CD4-positive, alpha-beta T cell (primary cell): ENCODE results near the gene DNPH1. TPM values are rescaled to one million over a fixed set of nuclear protein-coding genes. Genes with fewer than 3 reads are reported as not detected.

Experiments
- ATAC-seq: fragments of 200-7000 bp; cut with Tn5 transposase; one replicate; pipeline ENCODE4 v1.10.0; 2022; ENCODE audit warnings: mild to moderate bottlenecking; ENCODE audit not compliant: poor library complexity
- CTCF ChIA-PET: fragments of 350-600 bp; sonication (Branson Sonifier 250); formaldehyde crosslinking; loops from one replicate; lab custom pipeline; 2021; ENCODE audit warnings: antibody characterized with exemption, inconsistent platforms; lab: Charles Lee
- POLR2A ChIA-PET: fragments of 350-600 bp; sonication (Branson Sonifier 250); formaldehyde crosslinking; loops from one replicate; lab custom pipeline; 2021; ENCODE audit warnings: antibody characterized with exemption, inconsistent platforms; lab: Charles Lee
- DNase-seq, 14 experiments: peaks; one replicate each; pipeline ENCODE4 v3.0.0-alpha.2; 2013 to 2020; ENCODE audit warnings: mixed read lengths in 2 of 14
- H3K27ac ChIP-seq, 2 donors: one replicate each; pipeline versions ENCODE4 v1.5.1 to v1.7.0; 2013; ENCODE audit warnings: low read length in 2 of 2, low read depth in 1 of 2, mild to moderate bottlenecking in 1 of 2
- H3K27me3 ChIP-seq, 2 experiments: 1 replicate in 1 of 2; 2 replicates in 1 of 2; pipeline versions ENCODE4 v1.6.1 to v1.7.0; 2013; ENCODE audit warnings: low read length in 2 of 2, control low read depth in 1 of 2, mild to moderate bottlenecking in 1 of 2, moderate library complexity in 1 of 2; ENCODE audit not compliant: insufficient read depth in 2 of 2, control insufficient read depth in 1 of 2
- H3K36me3 ChIP-seq: one replicate; pipeline ENCODE4 v1.6.1; 2013; ENCODE audit warnings: low read length, control low read depth; ENCODE audit not compliant: insufficient read depth
- H3K4me1 ChIP-seq: one replicate; pipeline ENCODE4 v1.6.1; 2013; ENCODE audit warnings: low read length, control low read depth; ENCODE audit not compliant: insufficient read depth
- H3K4me3 ChIP-seq: one replicate; pipeline ENCODE4 v1.5.1; 2013; ENCODE audit warnings: mild to moderate bottlenecking, low read length, moderate library complexity
- H3K9me3 ChIP-seq, 2 experiments: 1 replicate in 1 of 2; 2 replicates in 1 of 2; pipeline versions ENCODE4 v1.6.1 to v1.7.0; 2013; ENCODE audit warnings: low read length in 2 of 2, mild to moderate bottlenecking in 2 of 2, control low read depth in 1 of 2, moderate library complexity in 1 of 2; ENCODE audit not compliant: control insufficient read depth in 1 of 2, insufficient read depth in 1 of 2
- H3K27ac Mint-ChIP-seq: one replicate; pipeline ENCODE4 v1.8.0; 2020; ENCODE audit warnings: mixed read lengths
- H3K27me3 Mint-ChIP-seq: one replicate; pipeline ENCODE4 v1.8.0; 2021; ENCODE audit warnings: mixed read lengths
- H3K36me3 Mint-ChIP-seq: one replicate; pipeline ENCODE4 v1.8.0; 2021; ENCODE audit warnings: low read depth, mixed read lengths
- H3K4me1 Mint-ChIP-seq: one replicate; pipeline ENCODE4 v1.8.0; 2021; ENCODE audit warnings: low read depth, mixed read lengths
- H3K4me3 Mint-ChIP-seq: one replicate; pipeline ENCODE4 v1.8.0; 2020; ENCODE audit warnings: mild to moderate bottlenecking, mixed read lengths
- H3K9me3 Mint-ChIP-seq: one replicate; pipeline ENCODE4 v1.8.0; 2020; ENCODE audit warnings: mixed read lengths
- CTCF ChIP-seq: fragments of 200-600 bp; IDR thresholded peaks from one replicate; pipeline ENCODE4 v1.8.0; 2022; ENCODE audit warnings: antibody characterized with exemption, mild to moderate bottlenecking
- intact Hi-C, 2 experiments: fragments of 100-400 bp; cut with DNase I in 1 of 2; cut with micrococcal nuclease in 1 of 2; formaldehyde crosslinking; loops; one replicate each; pipeline versions ENCODE4 v1.15.1 to v1.9.0; 2023 to 2025; cut with DNase I, micrococcal nuclease
- total RNA-seq, 174 experiments: library from RNA in 2 of 174; stranded (reverse) in 2 of 174; gene quantifications; one replicate each; pipeline ENCODE4 v1.2.3 and lab custom pipeline; 2021 to 2026

DNPH1 gene
- total RNA-seq, 2 experiments from 2014 or later = 27.3 to 30.6 TPM

GRCh38 chr6:43253401-43253800 is 24.1 kb upstream of the DNPH1 start:
- ChIA-PET POLR2A (no interaction called here), CTCF (no interaction called here)
- TF ChIP-seq CTCF = no peak
- Histone ChIP-seq H3K4me1 (peaks cover 5% of the 10 kb centered on the region), H3K27me3 (peaks cover 0 to 11% of the 10 kb centered on the region in 2 experiments), H3K27ac (no peak overlapping the region), H3K36me3 (no peaks in the 10 kb centered on the region), H3K9me3 (no peaks in the 10 kb centered on the region), H3K4me3 (no peak overlapping the region)
- Mint-ChIP-seq H3K27me3 (peaks cover 44% of the 10 kb centered on the region), H3K36me3 (no peaks in the 10 kb centered on the region), H3K4me1 (peaks cover 7% of the 10 kb centered on the region), H3K27ac (no peak overlapping the region), H3K9me3 (no peaks in the 10 kb centered on the region), H3K4me3 (no peak overlapping the region)
- DNase-seq (no peak), ATAC-seq (no peak)
- intact Hi-C loops = no loop called here

- H3K4me1 ChIP-seq = peaks cover 26% of the 10 kb centered on the region
- peaks cover 3% of the 10 kb centered on the region for H3K36me3 Mint-ChIP-seq
- peaks cover 22% of the 10 kb centered on the region for H3K4me1 Mint-ChIP-seq
- peaks cover 7 to 10% of the 10 kb centered on the region in 2 experiments for H3K27me3 ChIP-seq
- ATAC-seq = no peak
- H3K9me3 ChIP-seq = no peaks in the 10 kb centered on the region
- TF ChIP-seq CTCF = no peak
- no peak for DNase-seq
- CTCF ChIA-PET = no interaction called here
- POLR2A ChIA-PET = no interaction called here
- no peak overlapping the region for H3K4me3 Mint-ChIP-seq
- no peaks in the 10 kb centered on the region for H3K36me3 ChIP-seq
- H3K27me3 Mint-ChIP-seq = peaks cover 36% of the 10 kb centered on the region
- no peak overlapping the region for H3K4me3 ChIP-seq
- no peak overlapping the region for H3K27ac ChIP-seq
- H3K27ac Mint-ChIP-seq = no peak overlapping the region
- intact Hi-C loops = no loop called here
- H3K9me3 Mint-ChIP-seq = no peaks in the 10 kb centered on the region
Measured at GRCh38 chr6:43250992-43251373, 21.7 kb upstream of the DNPH1 start.

- H3K4me3 Mint-ChIP-seq = no peak overlapping the region
- H3K4me1 Mint-ChIP-seq = peaks cover 22% of the 10 kb centered on the region
- peaks cover 3% of the 10 kb centered on the region for H3K36me3 Mint-ChIP-seq
- Histone ChIP-seq H3K4me3 (no peak overlapping the region), H3K27me3 (peaks cover 23 to 24% of the 10 kb centered on the region in 2 experiments), H3K4me1 (peaks cover 26% of the 10 kb centered on the region), H3K9me3 (no peaks in the 10 kb centered on the region), H3K27ac (no peak overlapping the region), H3K36me3 (no peaks in the 10 kb centered on the region)
- CTCF ChIA-PET = interaction anchor here (1.3 kb wide), 1 partner anchor 14 kb away, joined by 4 read pairs; no protein-coding TSS in a partner anchor
- H3K27me3 Mint-ChIP-seq = peaks cover 26% of the 10 kb centered on the region
- H3K27ac Mint-ChIP-seq = no peak overlapping the region
- intact Hi-C loops = loop anchor here (5.0 to 10.0 kb wide), 5 partner anchors 76 to 1514 kb away; partner anchors contain the start of genes GTPBP2 (in 1 of the 2), SRF (in 1 of the 2), TFEB (in 1 of the 2) and TJAP1 (in 1 of the 2)
- no peak for TF ChIP-seq CTCF
- H3K9me3 Mint-ChIP-seq = no peaks in the 10 kb centered on the region
- DNase-seq = no peak
- no peak for ATAC-seq
- POLR2A ChIA-PET = interaction anchor here (1.0 kb wide), 1 partner anchor 107 kb away, joined by 3 read pairs; no protein-coding TSS in a partner anchor
Measured at GRCh38 chr6:43248791-43249190, 19.5 kb upstream of the DNPH1 start.
